Choroid plexus epithelial cell (primary cell): ENCODE measurements around the gene TXNRD3.

ENCODE experiments used
- DNase-seq: peaks from one replicate; pipeline ENCODE4 v3.0.0-alpha.2; 2010; ENCODE audit warnings: low read depth
- H3K4me3 ChIP-seq: 2 replicates; pipeline ENCODE4 v1.5.1; 2011; ENCODE audit warnings: low read depth, mild to moderate bottlenecking, control low read depth, low read length, moderate library complexity
- TF ChIP-seq, protein P1 (sequence below): conservative IDR thresholded peaks from 2 replicates; pipeline ENCODE4 v1.5.1; 2011; ENCODE audit warnings: low read depth, mild to moderate bottlenecking, control low read depth, inconsistent platforms, low read length, moderate library complexity

Gene TXNRD3

DNA sequence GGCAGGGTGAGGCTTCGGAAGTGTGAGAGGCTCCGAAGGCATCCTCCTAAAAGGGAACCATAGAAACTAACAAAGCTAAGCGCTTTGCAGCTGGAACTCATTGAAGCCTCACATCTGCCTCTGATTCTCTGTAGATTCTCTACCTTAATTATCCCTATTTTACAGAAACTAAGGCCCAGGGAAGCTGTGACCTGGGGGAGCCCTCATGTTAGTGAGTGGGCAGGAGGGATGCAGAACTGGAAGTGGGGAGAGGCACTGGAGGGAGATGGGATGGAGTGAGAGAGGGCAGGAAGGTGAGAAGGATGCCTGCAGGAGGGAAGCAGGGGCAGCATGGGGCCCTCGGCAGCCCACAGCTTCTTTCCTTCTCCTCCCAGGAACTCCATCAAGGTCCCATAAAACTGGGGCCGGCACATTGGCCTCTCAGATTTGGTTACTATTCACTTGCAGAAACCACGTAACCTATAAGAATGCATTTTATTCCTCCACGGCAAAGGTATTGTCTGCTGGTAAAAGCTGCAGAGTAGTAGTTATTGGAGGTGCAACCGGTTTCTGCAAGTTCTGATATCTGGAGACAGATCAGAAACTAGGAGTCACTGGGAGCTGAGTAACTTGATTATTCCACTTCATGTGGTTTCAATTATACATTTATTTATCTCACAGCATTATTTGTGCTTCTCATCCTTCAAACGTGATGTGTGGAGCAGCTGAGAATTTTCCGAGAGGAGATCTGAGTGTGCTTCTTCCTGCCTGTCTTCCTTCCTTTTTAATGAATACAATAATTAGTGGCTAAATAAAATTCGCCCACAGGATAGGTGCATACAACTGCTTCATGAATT, 25.1 kb upstream of the TXNRD3 start:
- no peak for DNase-seq
- H3K4me3 ChIP-seq: no peak overlapping the region
- TF ChIP-seq, protein P1, sequence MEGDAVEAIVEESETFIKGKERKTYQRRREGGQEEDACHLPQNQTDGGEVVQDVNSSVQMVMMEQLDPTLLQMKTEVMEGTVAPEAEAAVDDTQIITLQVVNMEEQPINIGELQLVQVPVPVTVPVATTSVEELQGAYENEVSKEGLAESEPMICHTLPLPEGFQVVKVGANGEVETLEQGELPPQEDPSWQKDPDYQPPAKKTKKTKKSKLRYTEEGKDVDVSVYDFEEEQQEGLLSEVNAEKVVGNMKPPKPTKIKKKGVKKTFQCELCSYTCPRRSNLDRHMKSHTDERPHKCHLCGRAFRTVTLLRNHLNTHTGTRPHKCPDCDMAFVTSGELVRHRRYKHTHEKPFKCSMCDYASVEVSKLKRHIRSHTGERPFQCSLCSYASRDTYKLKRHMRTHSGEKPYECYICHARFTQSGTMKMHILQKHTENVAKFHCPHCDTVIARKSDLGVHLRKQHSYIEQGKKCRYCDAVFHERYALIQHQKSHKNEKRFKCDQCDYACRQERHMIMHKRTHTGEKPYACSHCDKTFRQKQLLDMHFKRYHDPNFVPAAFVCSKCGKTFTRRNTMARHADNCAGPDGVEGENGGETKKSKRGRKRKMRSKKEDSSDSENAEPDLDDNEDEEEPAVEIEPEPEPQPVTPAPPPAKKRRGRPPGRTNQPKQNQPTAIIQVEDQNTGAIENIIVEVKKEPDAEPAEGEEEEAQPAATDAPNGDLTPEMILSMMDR: no peak

DNA sequence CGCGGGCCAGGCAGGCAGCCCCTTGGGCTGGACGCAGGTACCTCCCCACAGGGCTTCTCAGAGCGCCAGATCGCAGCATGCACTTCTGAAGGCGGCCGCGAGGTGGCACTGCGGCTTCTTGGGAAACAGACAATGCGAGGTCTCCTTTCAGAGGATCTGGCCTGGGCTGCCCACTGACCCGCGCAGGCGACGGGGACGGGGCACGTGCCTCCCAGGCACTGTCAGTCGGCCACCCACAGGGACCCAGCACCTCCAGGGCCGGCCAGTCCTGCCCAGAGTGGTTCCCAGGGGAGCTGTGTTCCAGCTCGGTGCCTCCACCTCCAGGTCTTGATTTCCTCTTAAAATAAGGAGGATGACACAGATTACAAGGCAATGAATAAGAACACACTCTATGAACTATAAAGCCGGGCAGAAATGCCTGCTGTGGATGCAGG, 24.4 kb upstream of the TXNRD3 start:
- DNase-seq: peak; percentile 78
- H3K4me3 ChIP-seq: no peak overlapping the region
- TF ChIP-seq, protein P1: peak; percentile 88

DNA sequence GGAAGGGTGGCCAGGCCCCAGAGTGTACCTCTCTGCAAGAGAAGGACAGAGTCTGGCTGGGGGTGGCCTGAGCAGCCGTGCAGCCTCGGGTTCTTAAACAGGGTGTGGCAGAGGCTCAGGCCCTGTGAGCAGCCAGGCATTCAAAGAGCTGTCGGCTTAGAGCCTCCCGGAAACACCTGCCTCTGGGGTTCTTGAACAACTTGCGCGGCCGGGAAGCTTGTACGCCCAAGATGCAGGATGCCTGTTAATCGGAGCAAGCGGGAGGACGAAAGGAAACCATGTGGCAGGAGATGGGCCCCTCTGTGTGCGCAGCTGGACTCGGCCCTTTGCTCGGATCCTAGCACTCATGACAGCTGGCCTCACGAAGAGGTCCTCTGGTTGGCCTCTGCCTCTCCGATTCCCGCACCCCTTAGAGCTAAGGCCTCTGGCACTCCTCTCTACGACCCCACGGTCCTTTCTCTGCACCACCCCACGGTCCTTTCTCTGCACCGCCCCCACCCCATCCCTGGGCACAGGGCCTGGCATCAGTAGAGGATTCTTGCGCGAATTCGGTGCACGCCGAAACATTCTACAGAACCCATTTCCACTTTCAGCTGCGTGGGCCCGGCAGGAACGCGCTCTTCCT, 23.9 kb upstream of the TXNRD3 start:
- no peak overlapping the region for H3K4me3 ChIP-seq
- no peak for DNase-seq
- TF ChIP-seq, protein P1: no peak

DNA sequence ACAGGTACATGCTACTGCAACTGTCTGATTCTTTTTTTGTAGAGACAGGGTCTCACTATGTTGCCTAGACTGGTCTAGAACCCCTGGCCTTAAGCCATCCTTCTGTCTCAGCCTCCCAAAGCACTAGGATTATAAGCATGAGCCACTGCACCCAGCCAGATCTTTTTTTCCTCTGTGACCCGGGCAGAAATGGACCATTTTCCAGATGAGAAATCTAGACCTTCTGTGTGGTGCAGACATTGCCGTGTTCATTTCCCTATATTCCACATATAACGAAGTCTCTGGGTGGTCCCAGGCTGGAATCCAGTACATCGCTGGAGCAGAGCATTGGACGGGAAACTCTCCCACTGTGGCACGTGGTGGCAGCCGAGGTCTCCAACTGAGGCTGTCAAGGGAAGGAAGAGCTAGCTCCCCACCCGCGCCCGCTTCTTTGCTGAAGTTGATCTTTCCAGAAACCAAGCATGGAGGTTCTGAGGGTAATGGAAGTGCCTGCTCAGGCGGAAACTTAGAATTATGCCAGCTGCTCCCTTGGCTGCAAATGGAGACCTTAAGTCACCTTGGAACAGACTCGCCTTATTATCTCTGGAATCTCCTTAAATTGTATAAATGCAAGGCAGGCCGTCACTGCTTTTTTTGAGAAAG, 23.1 kb upstream of the TXNRD3 start:
- TF ChIP-seq, protein P1: no peak
- no peak for DNase-seq
- no peak overlapping the region for H3K4me3 ChIP-seq

DNA sequence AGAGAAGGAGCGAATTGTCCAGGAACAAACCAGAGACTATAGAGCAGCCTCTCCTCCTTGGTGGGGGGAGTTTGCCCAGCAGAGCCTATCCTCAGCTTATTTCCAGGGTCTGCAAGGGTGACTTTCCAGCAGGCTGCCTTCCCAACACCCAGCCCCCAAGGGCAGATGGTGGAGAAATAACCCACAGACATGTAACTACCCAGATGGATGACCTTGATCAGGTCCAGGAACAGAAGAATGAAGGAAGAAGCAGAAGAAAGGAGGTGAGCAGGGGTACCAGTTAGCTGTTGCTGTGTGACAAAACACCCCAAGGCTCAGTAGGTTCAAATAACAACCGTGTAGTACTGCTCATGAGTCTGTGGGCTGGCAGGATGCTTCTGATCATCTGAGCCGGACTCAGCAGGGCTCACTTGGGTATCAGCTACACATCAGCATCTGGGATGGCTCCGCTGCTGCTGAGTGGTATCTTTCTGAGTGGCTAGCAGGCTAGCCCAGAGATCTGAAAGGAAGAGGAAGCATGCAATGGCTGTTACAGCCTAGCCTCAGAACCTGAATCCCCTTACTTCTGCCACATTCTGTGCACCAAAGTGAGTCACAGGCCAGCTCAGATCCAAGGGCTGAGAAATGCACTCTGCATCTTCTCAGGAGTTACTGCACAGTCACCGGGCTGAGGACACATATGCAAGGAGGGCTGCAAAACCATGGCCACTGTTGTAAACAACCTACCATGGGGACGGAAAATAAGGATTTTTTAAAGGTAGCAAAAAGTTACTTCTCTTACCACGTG, 22.2 kb upstream of the TXNRD3 start:
- TF ChIP-seq, protein P1: no peak
- DNase-seq: peak; percentile 17
- no peak overlapping the region for H3K4me3 ChIP-seq

DNA sequence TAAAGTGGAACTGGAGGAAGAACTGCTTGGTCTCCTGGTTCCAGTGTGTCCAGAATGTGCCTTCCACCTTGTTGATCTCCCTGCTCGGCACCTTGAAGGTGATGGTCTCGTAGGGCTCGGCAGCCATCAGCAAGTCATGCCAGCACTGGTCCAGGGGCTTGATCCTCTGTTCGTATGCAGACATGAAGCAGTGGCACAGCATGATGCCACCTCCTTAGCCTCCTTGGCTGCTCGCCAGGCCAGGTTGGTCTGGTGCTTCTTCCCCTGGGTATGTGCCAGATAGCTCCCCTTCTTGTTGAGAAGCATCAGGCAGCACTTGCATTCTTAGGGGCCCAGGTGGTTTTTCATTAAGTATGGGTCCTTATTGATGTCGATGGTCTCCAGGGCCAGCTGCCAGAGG, 17.8 kb upstream of the TXNRD3 start:
- TF ChIP-seq, protein P1: no peak
- no peak for DNase-seq
- H3K4me3 ChIP-seq: no peak overlapping the region
